Heart right ventricle (tissue), 16 donors: ENCODE results near the gene PDE2A. TPM values are rescaled to one million over a fixed set of nuclear protein-coding genes. Genes with fewer than 3 reads are reported as not detected.

Source experiments
- ATAC-seq, 8 donors: fragments of 200-7000 bp; cut with Tn5 transposase; one replicate each; pipeline ENCODE4 v1.9.1; 2020; ENCODE audit warnings: mild to moderate bottlenecking in 8 of 8, moderate library complexity in 8 of 8, moderate number of reproducible peaks in 1 of 8
- DNase-seq, 2 donors: peaks; one replicate each; pipeline ENCODE4 v3.0.0-alpha.2; 2020
- H3K27ac ChIP-seq, 10 donors: fragments of 200-600 bp; sonication (generic) in 2 of 10; one replicate each; pipeline versions ENCODE4 v1.5.0 to v1.8.0; 2020 to 2022; ENCODE audit warnings: mild to moderate bottlenecking in 3 of 10
- H3K27me3 ChIP-seq, 7 donors: fragments of 200-600 bp; one replicate each; pipeline ENCODE4 v1.8.0; 2021 to 2022; ENCODE audit warnings: mild to moderate bottlenecking in 2 of 7
- H3K36me3 ChIP-seq, 9 donors: fragments of 200-600 bp; sonication (generic) in 1 of 9; one replicate each; pipeline versions ENCODE4 v1.5.0 to v1.8.0; 2020 to 2022; ENCODE audit warnings: mild to moderate bottlenecking in 2 of 9
- H3K4me1 ChIP-seq, 9 donors: fragments of 200-600 bp; sonication (generic) in 1 of 9; one replicate each; pipeline versions ENCODE4 v1.5.0 to v1.8.0; 2020 to 2022; ENCODE audit warnings: mild to moderate bottlenecking in 4 of 9
- H3K4me3 ChIP-seq, 10 donors: fragments of 200-600 bp; sonication (generic) in 2 of 10; one replicate each; pipeline versions ENCODE4 v1.5.0 to v1.8.0; 2020 to 2022; ENCODE audit warnings: mild to moderate bottlenecking in 7 of 10, moderate library complexity in 2 of 10
- H3K9me3 ChIP-seq, 11 donors: fragments of 200-600 bp in 10 of 11; sonication (generic) in 2 of 11; one replicate each; pipeline versions ENCODE4 v1.5.0 to v1.8.0; 2013 to 2022; ENCODE audit warnings: mild to moderate bottlenecking in 2 of 11, control low read depth in 1 of 11, moderate library complexity in 1 of 11
- CTCF ChIP-seq, 9 donors: fragments of 200-600 bp; sonication (generic) in 2 of 9; IDR thresholded peaks; one replicate each; pipeline versions ENCODE4 v1.5.0 to v1.8.0; 2021 to 2022; ENCODE audit warnings: antibody characterized with exemption in 9 of 9, mild to moderate bottlenecking in 5 of 9, moderate library complexity in 1 of 9
- WGBS, 2 donors: extraction: QIAGEN DNeasy Blood & Tissue Kit; methylation state at CpG; one replicate each; pipeline ENCODE4 v1.1.7; 2013; ENCODE audit warnings: inconsistent platforms in 1 of 2; 5-methylcytosine and 5-hydroxymethylcytosine counted together
- intact Hi-C, 10 donors: fragments of 100-400 bp; cut with DNase I; formaldehyde crosslinking; loops; one replicate each; pipeline versions ENCODE4 v1.11.1 to v1.14.2; 2022
- polyA plus RNA-seq, 2 donors: library from polyadenylated mRNA; stranded (reverse); fragments of 200-250 nt; gene quantifications; one replicate each; pipeline ENCODE4 v1.2.3, GENCODE V29; 2013
- total RNA-seq, 10 donors: library from RNA; stranded (reverse); fragmentation: NEBNext Ultra II Directional in 3 of 10; extraction: Animal tissue kit (Norgen Biotek cat#: 25700) in 3 of 10; gene quantifications; one replicate each; pipeline versions ENCODE4 v1.2.1 to v1.2.4, GENCODE V29; 2021 to 2023
- donor health status: Arrhythmogenic right ventricular cardiomyopathy.
- donor health status: ischemic (EF 13 %, LVEDD 7.1; RV severe dilation, severe dysfunction).
- donor health status: healthy with polysubstance abuse.
- donor health status: DM: no; HTN: yes; CAD: no.
- donor health status: DM: no; HTN: no; CAD: no.
- donor health status: ischemic (EF 25% LVEDD 6.9; RV normal size, moderate dysfunction).
- donor health status: ischemic (EF 25% LVEDD 5.7; RV mildly dilated, moderate dysfunction).
- donor health status: healthy.
- donor health status: DM: yes; HTN: yes; CAD: no.
- donor health status: Ischemic cardiomyopathy.
- donor health status: ischemic (EF 35%, LVEDD 5.7; RV mildly dilated, moderate dysfunction).
- donor health status: nonischemic (EF 11% LVEDD 7.7; RV severe dilation, severe dysfunction).
- donor health status: DM: yes; HTN: yes; CAD: no.
- donor health status: PGD.
- donor health status: ischemic (EF 29% LVEDD 5.4; RV normal size, mild dysfunction).
- donor health status: nonischemic (EF 23%, LVEDD 6.1; RV moderate dilation, normal function).

The PDE2A gene
- total and polyA plus RNA-seq, 12 donors: 10.4 to 47.6 (median 30.2) TPM

GRCh38 chr11:72700146-72700545 lies 25.9 kb upstream of the PDE2A start:
- H3K4me3 ChIP-seq: no peak overlapping the region
- 57 to 65% methylated on average over 3 of the region's 3 CpGs for WGBS, 2 donors
- TF ChIP-seq CTCF (IDR thresholded peaks at IDR 0.05): no peak
- ATAC-seq (no peak), DNase-seq (no peak)
- peaks cover 0 to 100% (median 67%) of the 10 kb centered on the region in 9 donors for H3K36me3 ChIP-seq
- peaks cover 3 to 50% (median 16%) of the 10 kb centered on the region in 9 donors for H3K4me1 ChIP-seq
- H3K9me3 ChIP-seq: no peaks in the 10 kb centered on the region
- H3K27me3 ChIP-seq: no peaks in the 10 kb centered on the region
- H3K27ac ChIP-seq: peak overlapping the region in 2 of 10 donors; percentile 9 to 20
- intact Hi-C loops: no loop called here

DNA sequence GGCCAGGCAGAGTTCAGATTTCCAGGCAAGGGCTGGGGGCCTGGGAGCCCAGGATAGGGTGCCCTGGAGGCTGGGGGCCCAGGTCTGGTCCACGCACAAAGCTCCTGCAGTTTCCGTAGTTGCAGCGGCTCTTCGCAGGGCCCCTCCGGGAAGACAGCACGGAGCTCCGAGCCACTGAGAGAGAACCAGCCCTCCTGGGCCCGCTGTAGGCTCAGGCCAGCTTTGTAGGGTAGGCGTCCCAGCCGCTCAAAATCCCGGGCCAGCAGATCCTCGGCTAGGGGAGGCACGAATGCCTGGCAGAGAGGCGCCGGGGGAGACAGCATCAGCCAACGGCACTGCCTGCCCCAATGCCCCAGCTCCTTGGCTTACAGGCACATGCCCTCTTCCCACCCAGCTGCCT lies 23.6 kb upstream of the PDE2A start:
- peaks cover 0 to 36% (median 11%) of the 10 kb centered on the region in 9 donors for H3K4me1 ChIP-seq
- H3K4me3 ChIP-seq: no peak overlapping the region
- DNase-seq: no peak
- TF ChIP-seq CTCF (IDR thresholded peaks at IDR 0.05): no peak
- no peaks in the 10 kb centered on the region for H3K27me3 ChIP-seq
- peaks cover 0 to 100% (median 81%) of the 10 kb centered on the region in 9 donors for H3K36me3 ChIP-seq
- intact Hi-C loops: no loop called here
- H3K9me3 ChIP-seq: no peaks in the 10 kb centered on the region
- peak overlapping the region in 1 of 10 donors; percentile 21 for H3K27ac ChIP-seq
- 90 to 91% methylated on average over 16 of the region's 16 CpGs for WGBS, 2 donors
- no peak for ATAC-seq

DNA sequence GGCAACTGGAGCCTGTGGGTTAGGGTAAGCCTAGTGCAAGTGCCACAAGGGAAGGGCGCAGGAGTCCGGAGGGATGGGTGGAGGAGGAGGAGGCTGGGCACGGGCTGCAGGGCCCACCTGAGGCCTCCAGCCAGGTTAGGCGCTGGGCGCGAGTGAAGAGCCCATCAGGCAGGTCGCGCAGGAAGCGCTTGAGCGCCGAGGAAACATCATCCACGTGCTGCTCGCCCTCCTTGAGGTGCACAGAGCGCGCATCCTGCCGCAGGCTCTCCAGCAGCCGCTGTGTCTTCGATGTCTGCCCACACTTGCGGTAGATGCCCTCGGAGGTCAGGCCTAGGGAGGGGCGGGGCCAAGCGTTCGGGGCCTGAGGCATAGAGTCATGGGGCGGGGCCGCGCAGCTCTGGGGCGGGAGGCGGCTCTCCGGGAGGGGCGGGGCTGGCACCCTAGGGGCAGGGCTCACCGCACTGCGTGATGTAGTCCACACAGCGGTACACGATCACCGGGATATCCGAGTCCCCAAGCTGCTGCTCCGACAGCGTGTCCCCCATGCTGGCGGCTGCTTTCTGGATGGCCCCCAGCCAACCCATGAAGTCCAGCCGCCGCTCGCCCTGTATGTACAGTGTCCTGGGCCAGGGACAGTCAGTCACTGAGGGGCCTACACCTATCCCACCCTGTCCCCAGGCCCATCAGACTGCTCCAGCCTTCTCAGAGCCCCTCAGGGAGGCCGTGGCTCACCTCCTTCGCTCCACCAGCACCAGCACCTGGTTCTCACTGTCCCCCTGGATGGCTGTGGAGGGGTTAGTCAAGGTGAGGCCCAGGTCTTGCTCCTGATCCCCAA lies 22.9 kb upstream of the PDE2A start:
- H3K27me3 ChIP-seq: no peaks in the 10 kb centered on the region
- peaks cover 0 to 36% (median 12%) of the 10 kb centered on the region in 9 donors for H3K4me1 ChIP-seq
- WGBS, 2 donors: 80 to 84% methylated on average over 42 to 44 of the region's 44 CpGs
- ATAC-seq: peak in 5 of 8 donors; percentile 31 to 68 (median 56)
- TF ChIP-seq CTCF (IDR thresholded peaks at IDR 0.05): no peak
- H3K27ac ChIP-seq: peak overlapping the region in 3 of 10 donors; percentile 8 to 21 (median 20)
- H3K36me3 ChIP-seq: peaks cover 0 to 100% (median 88%) of the 10 kb centered on the region in 9 donors
- intact Hi-C loops: no loop called here
- DNase-seq: peak in 1 of 2 donors; percentile 55
- no peak overlapping the region for H3K4me3 ChIP-seq
- no peaks in the 10 kb centered on the region for H3K9me3 ChIP-seq

DNA sequence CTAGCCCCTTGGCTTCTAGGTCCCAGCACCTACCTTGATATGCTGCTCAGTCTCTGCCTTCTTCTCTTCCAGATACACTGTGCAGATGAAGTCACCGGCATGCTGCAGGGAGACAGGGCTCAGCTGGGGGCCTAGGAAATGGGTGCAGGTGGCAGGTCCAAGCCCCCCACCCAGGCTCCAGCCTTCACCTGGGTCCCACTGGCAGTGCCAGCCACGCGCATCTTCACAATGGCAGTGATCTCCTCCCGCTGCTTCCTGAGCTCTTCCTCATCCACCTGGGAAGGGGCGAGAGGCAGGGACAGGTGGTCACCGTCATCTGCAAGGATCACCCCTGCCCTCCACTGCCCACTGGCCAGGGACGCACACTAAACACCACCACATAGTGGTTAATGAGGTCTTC lies 21.1 kb upstream of the PDE2A start:
- intact Hi-C loops: no loop called here
- TF ChIP-seq CTCF (IDR thresholded peaks at IDR 0.05): no peak
- Histone ChIP-seq H3K27ac (no peak overlapping the region), H3K4me3 (no peak overlapping the region), H3K36me3 (peaks cover 0 to 100% (median 92%) of the 10 kb centered on the region in 9 donors), H3K27me3 (no peaks in the 10 kb centered on the region), H3K4me1 (peaks cover 0 to 32% (median 11%) of the 10 kb centered on the region in 9 donors), H3K9me3 (no peaks in the 10 kb centered on the region)
- WGBS, 2 donors: 97 to 98% methylated on average over 7 of the region's 7 CpGs
- no peak for DNase-seq
- ATAC-seq: no peak
